ENCODE data around the gene NDUFA11.
"Not testable (repeated sequence)": the region's sequence is repeated elsewhere in the genome, so short reads cannot be mapped to it uniquely, and the experiment has no call there.

NDUFA11 gene

GRCh38 chr19:5890099-5890498 lies 13.5 kb downstream of the NDUFA11 start:
- no peak for DNase-seq (ENCODE audit: low read depth in 2 of 2)

GRCh38 chr19:5889288-5889971 lies 14.2 kb downstream of the NDUFA11 start:
- no peak for DNase-seq (ENCODE audit: low read depth in 2 of 2)

- DNase-seq (ENCODE audit: low read depth in 2 of 2), result not testable (repeated sequence)
Measured at GRCh38 chr19:5884065-5884811, 19.4 kb downstream of the NDUFA11 start.

GRCh38 chr19:5883157-5883873 lies 20.3 kb downstream of the NDUFA11 start:
- not testable (repeated sequence) for DNase-seq (ENCODE audit: low read depth in 2 of 2)

GRCh38 chr19:5882421-5882968 lies 21.1 kb downstream of the NDUFA11 start:
- no peak for DNase-seq (ENCODE audit: low read depth in 2 of 2)

GRCh38 chr19:5881543-5882299 lies 21.9 kb downstream of the NDUFA11 start:
- DNase-seq (ENCODE audit: low read depth in 2 of 2), result no peak

GRCh38 chr19:5880604-5881078 lies 22.9 kb downstream of the NDUFA11 start:
- no peak for DNase-seq (ENCODE audit: low read depth in 2 of 2)

- DNase-seq (ENCODE audit: low read depth in 2 of 2), result no peak
Measured at GRCh38 chr19:5880196-5880595, 23.4 kb downstream of the NDUFA11 start.

GRCh38 chr19:5877882-5878281 lies 25.7 kb downstream of the NDUFA11 start:
- no peak for DNase-seq (ENCODE audit: low read depth in 2 of 2)

- no peak for DNase-seq (ENCODE audit: low read depth in 2 of 2)
Measured at GRCh38 chr19:5877427-5877826, 26.2 kb downstream of the NDUFA11 start.

- not testable (repeated sequence) for DNase-seq (ENCODE audit: low read depth in 2 of 2)
Measured at GRCh38 chr19:5874496-5874895, 29.1 kb downstream of the NDUFA11 start.

- no peak for DNase-seq (ENCODE audit: low read depth in 2 of 2)
Measured at GRCh38 chr19:5873617-5874199, 29.9 kb downstream of the NDUFA11 start.

- DNase-seq (ENCODE audit: low read depth in 2 of 2), result no peak
Measured at GRCh38 chr19:5870986-5871394, 32.6 kb downstream of the NDUFA11 start.

- DNase-seq (ENCODE audit: low read depth in 2 of 2), result no peak
Measured at GRCh38 chr19:5867201-5868136, 36.1 kb downstream of the NDUFA11 start.

GRCh38 chr19:5865772-5866171 lies 37.8 kb downstream of the NDUFA11 start:
- DNase-seq (ENCODE audit: low read depth in 2 of 2), result no peak

GRCh38 chr19:5864725-5865486 lies 38.7 kb downstream of the NDUFA11 start:
- no peak for DNase-seq (ENCODE audit: low read depth in 2 of 2)

- DNase-seq (ENCODE audit: low read depth in 2 of 2), result no peak
Measured at GRCh38 chr19:5864013-5864720, 39.4 kb downstream of the NDUFA11 start.

GRCh38 chr19:5863030-5863665 lies 40.4 kb downstream of the NDUFA11 start:
- DNase-seq (ENCODE audit: low read depth in 2 of 2), result no peak

Data from stimulated activated CD8-positive, alpha-beta memory T cell treated with anti-CD3 and anti-CD28 coated beads, Interleukin-7, amount 100 ng/mL, for 4 hours (primary cell).